ENCODE results near the gene SHD.

GRCh38 chr19:4267901-4268815 is 10.9 kb upstream of the SHD start:
- TF ChIP-seq EZH2 (IDR thresholded peaks at IDR 0.05; ENCODE audit: low read length, missing control alignments), result no peak
- no peak for TF ChIP-seq CTCF (conservative IDR thresholded peaks at IDR 0.05 in 1 of 2, IDR thresholded peaks at IDR 0.05 in 1 of 2; ENCODE audit: low read depth in 1 of 2, low read length in 2 of 2)

All from fibroblast of lung (primary cell).